ENCODE data around the gene UGCG.
"Not testable (repeated sequence)": the region's sequence is repeated elsewhere in the genome, so short reads cannot be mapped to it uniquely, and the experiment has no call there.

- TF ChIP-seq, protein P1, sequence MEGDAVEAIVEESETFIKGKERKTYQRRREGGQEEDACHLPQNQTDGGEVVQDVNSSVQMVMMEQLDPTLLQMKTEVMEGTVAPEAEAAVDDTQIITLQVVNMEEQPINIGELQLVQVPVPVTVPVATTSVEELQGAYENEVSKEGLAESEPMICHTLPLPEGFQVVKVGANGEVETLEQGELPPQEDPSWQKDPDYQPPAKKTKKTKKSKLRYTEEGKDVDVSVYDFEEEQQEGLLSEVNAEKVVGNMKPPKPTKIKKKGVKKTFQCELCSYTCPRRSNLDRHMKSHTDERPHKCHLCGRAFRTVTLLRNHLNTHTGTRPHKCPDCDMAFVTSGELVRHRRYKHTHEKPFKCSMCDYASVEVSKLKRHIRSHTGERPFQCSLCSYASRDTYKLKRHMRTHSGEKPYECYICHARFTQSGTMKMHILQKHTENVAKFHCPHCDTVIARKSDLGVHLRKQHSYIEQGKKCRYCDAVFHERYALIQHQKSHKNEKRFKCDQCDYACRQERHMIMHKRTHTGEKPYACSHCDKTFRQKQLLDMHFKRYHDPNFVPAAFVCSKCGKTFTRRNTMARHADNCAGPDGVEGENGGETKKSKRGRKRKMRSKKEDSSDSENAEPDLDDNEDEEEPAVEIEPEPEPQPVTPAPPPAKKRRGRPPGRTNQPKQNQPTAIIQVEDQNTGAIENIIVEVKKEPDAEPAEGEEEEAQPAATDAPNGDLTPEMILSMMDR (IDR thresholded peaks at IDR 0.05) = not testable (repeated sequence)
- not testable (repeated sequence) for TF ChIP-seq EZH2 (IDR thresholded peaks at IDR 0.05)
Observed at GRCh38 chr9:111875291-111875690, 21.3 kb upstream of the UGCG start.

All from neural progenitor cell (in vitro differentiated cells).